ENCODE data around the gene MCMBP.
"Not testable (repeated sequence)": the region's sequence is repeated elsewhere in the genome, so short reads cannot be mapped to it uniquely, and the experiment has no call there.

MCMBP gene

GRCh38 chr10:119878524-119878923, 5.9 kb upstream of the MCMBP start:
- no peak for DNase-seq (ENCODE audit: low read depth)

DNA sequence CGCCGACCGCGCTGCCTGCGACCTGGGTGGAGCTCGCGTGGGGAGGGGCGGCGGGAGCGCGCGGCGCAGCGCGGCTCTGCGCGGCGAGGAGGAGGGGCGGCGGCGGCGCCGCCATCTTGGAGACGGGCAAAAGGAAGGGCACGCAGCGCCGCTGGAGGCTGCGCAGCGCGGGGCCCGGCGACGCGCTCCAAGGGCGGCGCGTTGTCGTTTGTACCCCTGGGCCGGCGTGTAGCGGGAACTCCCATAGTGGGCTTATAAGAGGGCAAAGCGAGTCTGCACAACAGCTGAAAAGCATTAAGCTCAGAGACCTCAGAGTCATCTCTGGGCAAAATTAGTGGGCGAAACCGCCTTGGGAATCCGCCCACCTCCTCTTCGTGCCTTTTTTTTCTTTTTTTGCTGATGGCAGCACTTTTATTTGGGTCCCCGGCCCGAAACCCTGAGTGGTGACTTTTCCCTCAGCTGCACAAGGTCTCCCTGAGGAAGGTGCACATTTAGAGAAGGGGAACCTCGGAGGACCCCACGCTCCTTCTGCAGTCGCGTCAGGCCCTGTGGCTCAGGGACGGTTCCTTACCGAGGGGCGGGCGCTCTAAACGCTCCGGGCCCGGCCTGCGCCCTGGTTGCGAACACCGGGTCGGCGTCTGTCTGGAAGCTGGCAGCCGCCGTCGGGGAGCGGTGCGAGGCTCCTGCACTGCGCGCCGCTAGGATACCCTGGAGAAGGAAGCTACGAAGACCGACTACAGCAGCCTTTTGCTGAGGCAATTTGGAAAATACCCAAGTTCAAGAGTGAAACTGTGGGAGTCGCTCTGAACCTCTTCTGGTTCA, 428 bp upstream of the MCMBP start:
- peak; percentile 89 for DNase-seq (ENCODE audit: low read depth)

GRCh38 chr10:119871881-119872609, 598 bp downstream of the MCMBP start:
- DNase-seq (ENCODE audit: low read depth), result peak; percentile 59

DNA sequence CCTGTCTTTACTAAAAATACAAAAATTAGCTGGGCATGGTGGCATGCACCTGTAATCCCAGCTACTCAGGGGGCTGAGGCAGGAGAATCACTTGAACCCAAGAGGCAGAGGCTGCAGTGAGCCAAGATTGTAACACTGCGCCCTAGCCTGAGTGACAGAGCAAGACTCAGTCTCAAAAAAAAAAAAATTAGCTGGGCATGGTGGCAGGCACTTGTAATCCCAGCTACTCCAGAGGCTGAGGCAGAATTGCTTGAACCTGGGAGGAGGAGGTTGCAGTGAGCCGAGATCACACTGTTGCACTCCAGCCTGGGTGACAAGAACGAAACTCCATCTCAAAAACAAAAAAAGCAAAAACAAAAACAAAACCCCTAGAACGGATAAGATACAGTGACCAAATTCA, 3.2 kb downstream of the MCMBP start:
- DNase-seq (ENCODE audit: low read depth), result not testable (repeated sequence)

GRCh38 chr10:119867317-119867716, 5.3 kb downstream of the MCMBP start:
- DNase-seq (ENCODE audit: low read depth), result no peak

- no peak for DNase-seq (ENCODE audit: low read depth)
Measured at GRCh38 chr10:119865699-119866240, 6.9 kb downstream of the MCMBP start.

DNA sequence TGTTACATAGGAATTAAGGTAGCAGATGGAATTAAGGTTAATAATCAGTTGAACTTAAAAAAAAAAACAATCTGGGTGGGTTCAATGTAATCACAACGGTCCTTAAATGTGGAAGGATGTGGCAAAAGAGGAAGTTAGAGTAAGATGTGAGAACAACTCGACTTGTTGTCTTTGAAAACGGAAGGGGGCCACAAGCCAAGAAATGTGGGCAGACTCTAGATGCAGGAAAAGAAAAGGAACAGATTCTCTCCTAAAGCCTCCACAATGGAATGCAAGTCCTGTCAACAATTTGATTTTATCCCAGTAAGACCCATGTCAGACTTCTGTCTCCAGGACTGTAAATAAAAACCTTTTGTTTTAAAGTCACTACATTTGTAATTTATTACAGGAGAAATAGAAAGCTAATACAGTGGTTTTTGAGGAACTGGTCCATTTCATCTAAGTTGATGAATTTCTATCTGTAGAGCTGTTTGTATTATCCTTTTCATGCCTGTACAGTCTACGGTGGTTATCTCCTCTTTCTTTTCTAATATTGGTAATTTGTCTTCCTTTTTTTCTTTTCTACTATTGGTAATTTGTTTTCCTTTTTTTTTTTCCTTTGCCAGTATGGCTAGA, 8.6 kb downstream of the MCMBP start:
- DNase-seq (ENCODE audit: low read depth), result no peak

DNA sequence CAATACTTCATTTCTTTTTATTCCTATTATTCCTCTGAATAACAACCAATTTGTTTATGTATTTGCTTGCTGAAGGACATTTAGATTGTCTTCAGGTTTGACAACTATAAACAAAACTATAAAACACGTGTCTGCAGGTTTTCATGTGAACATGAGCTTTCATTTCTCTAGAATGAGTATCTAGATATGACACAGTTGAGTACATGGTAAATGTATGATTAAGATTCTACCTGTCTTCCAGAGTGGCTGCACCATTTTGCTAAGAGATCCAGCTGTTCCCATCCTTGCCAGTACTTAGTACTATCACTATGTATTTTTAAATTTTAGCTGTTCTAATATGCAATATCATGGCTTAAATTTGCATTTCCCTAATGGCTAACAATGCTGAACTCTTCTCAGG, 10.1 kb downstream of the MCMBP start:
- DNase-seq (ENCODE audit: low read depth), result no peak

DNA sequence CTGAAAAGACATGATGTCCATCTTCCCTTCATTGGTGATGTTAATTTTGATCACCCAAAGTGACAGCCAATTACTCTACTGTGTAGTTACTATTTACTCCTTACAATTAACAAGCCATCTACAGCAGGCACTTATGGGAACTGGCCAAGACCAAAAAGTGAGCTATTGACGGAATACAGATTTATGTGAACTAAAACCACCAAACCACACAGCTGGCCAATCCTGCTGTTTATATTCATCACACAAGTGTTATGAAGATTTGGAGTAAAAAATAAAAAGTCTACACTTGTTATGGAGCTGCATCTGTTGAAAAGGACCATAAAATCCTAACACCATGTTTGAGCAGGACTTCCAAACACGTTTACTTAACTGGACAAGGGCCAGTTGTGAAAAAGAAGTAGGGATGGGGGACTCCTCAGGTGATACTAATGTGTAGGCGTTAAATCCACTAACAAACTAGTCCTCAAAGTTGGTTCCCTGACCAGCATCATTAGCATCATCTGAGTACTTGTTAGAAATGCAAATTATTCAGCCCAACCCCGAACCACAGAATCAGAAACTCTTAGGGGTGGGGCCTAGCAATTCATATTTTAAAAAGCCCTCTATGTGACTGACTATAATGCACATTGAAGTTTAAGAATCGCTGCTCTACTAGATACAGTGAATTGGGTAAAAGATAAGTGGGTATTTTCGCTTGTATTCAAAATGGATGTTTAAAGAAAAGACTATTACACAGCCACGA, 11.6 kb downstream of the MCMBP start:
- no peak for DNase-seq (ENCODE audit: low read depth)

GRCh38 chr10:119859420-119860258, 13.0 kb downstream of the MCMBP start:
- peak; percentile 71 for DNase-seq (ENCODE audit: low read depth)

DNA sequence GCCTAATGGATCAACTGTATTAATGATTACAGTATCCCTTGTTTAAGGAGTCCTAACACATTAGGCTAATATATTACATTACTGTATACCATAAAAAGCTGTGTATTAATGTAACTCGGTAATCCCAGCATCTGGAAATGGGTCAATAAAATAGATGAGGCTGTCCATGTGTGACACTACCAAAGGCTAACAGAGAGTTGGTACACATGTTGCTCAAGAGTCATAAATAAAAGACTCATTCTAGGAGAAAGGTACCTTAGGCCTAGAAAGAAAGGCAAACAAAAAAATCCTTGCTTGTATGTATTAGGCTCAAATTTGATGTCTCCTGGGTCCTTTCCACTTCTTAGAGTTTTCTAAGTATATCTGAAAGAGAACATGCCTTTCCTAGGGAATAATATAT, 14.6 kb downstream of the MCMBP start:
- DNase-seq (ENCODE audit: low read depth), result no peak

DNA sequence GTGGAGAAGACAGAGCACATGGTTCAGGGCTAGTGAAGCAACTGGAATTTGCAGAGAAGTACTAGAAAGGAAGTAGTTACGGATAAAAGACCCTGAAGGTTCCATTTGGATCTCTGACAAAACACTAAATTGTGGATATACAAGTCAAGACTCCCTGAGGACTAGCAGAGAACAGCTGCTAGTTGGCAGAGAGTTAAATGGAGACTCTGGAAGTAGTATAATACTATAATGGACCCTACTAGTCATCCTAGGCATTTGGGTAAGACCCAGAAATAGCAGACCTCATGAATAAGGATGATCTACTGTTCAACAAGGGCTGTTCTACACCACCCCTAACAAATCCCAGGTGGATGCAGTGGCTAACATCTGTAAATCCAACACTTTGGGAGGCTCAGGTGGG, 19.1 kb downstream of the MCMBP start:
- DNase-seq (ENCODE audit: low read depth), result no peak

- DNase-seq (ENCODE audit: low read depth), result no peak
Measured at GRCh38 chr10:119852822-119853221, 19.8 kb downstream of the MCMBP start.

DNA sequence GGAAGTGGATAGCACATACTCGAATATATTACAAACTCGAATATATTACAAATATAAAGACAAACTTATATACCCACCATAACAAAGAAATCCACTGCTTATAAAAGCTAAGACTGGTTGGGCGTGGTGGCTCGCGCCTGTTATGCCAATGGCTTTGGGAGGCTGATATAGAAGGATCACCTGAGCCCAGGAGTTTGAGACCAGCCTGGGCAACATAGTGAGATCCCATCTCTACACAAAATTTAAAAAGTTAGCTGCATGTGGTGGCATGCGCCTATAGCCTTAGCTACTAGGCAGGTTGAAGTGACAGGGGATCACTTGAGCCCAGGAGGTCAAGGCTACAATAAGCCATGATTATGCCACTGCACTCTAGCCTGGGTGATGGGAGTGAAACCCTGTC, 20.4 kb downstream of the MCMBP start:
- no peak for DNase-seq (ENCODE audit: low read depth)

- no peak for DNase-seq (ENCODE audit: low read depth)
Measured at GRCh38 chr10:119849944-119850343, 22.7 kb downstream of the MCMBP start.

DNA sequence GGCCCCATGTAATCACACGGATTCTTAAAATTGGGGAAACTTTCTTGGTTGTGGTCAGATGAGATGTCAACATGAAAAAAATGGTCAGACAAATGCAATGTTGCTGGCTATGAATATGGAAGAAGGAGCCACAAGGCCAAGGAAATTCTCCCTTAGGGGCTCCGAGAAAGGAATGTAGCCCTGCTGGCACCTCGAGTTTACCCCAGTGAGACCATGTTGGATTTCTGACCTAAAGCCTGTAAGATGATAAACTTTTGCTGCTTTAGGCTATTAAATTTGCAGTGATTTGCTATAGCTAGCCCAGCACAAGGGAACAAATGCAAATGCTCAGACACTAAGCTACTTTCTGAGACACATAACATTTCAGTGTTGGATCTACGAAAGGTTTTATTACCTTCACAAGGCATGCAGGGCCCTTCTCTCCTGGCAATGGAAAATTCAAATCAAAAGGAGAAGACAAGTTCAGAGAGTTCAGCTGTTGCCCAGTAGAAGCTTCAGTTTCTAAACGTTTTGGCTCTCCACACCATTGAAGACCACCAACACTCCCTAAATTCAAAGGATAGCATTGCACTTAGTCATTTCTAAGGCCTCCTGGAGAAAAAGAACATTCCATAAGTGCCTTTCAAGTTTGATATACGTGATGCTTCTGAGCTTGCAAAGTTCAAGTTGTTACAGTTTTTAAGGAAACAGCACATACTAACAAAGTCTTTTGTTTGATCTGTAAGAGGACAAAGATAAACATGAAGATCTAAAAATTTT, 23.4 kb downstream of the MCMBP start:
- peak; percentile 82 for DNase-seq (ENCODE audit: low read depth)

DNA sequence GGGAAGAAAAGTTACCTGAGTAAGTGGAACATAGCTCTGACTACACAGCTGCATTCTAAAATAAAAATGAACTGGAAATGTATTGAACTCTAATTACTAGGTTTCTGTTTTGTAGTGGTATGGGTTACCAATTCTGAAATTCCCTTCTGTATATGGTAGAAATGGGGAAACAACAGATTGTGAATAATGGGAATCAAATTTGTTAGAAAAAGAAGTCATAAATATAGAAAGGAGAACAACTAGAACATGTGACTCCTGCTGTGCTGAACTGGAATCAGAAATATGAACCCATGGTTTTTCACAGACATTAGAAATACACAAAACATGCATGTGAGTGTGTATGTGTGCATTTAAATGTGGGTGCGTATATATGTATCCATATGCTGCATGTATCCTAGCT, 27.0 kb downstream of the MCMBP start:
- DNase-seq (ENCODE audit: low read depth), result no peak

DNA sequence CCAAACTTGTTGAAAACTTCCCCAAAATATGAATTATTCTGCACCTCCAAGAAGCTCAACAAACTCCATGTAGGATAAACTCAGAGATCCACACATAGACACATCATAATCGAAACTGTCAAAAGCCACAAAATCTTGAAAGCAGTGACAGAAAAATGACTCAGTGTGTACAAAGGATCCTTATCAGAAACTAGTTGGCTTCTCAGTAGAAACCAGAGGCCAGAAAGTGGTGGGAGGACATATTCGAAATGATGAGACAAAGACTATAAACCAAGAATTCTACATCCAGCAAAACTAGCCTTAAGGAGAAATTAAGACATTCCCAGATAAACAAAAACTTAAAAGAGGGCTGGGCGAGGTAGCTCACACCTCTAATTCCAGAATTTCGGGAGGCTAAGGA, 38.5 kb downstream of the MCMBP start:
- DNase-seq (ENCODE audit: low read depth), result peak; percentile 26

- no peak for DNase-seq (ENCODE audit: low read depth)
Measured at GRCh38 chr10:119832951-119833350, 39.7 kb downstream of the MCMBP start.

GRCh38 chr10:119831656-119832055, 41.0 kb downstream of the MCMBP start:
- DNase-seq (ENCODE audit: low read depth), result no peak
